CD8-positive, alpha-beta memory T cell (primary cell): ENCODE results near the gene STRIP1. TPM values are rescaled to one million over a fixed set of nuclear protein-coding genes. Genes with fewer than 3 reads are reported as not detected.

ENCODE experiments used
- CTCF ChIA-PET: fragments of 350-600 bp; sonication (Branson Sonifier 250); formaldehyde crosslinking; loops from one replicate; lab custom pipeline; 2021; ENCODE audit warnings: antibody characterized with exemption; lab: Charles Lee
- POLR2A ChIA-PET: fragments of 350-600 bp; sonication (Branson Sonifier 250); formaldehyde crosslinking; loops from one replicate; lab custom pipeline; 2021; ENCODE audit warnings: antibody characterized with exemption; lab: Charles Lee
- DNase-seq, 5 donors: peaks; one replicate each; pipeline versions ENCODE4 v3.0.0 to v3.0.0-alpha.2; 2020 to 2022; ENCODE audit warnings: mixed read lengths in 1 of 5
- H3K27ac ChIP-seq: one replicate; pipeline ENCODE4 v1.7.0; 2013; ENCODE audit warnings: low read depth, mild to moderate bottlenecking, low read length, moderate library complexity
- H3K27me3 ChIP-seq: 2 replicates; pipeline ENCODE4 v1.7.0; 2013; ENCODE audit warnings: low read length, mild to moderate bottlenecking; ENCODE audit not compliant: insufficient read depth, poor library complexity, severe bottlenecking
- H3K36me3 ChIP-seq: 2 replicates; pipeline ENCODE4 v1.7.0; 2013; ENCODE audit warnings: mild to moderate bottlenecking, low read length, moderate library complexity; ENCODE audit not compliant: insufficient read depth
- H3K4me1 ChIP-seq: 2 replicates; pipeline ENCODE4 v1.7.0; 2013; ENCODE audit warnings: mild to moderate bottlenecking, low read length, moderate library complexity; ENCODE audit not compliant: insufficient read depth
- H3K4me3 ChIP-seq: 2 replicates; pipeline ENCODE4 v1.7.0; 2013; ENCODE audit warnings: mild to moderate bottlenecking, low read length
- H3K9me3 ChIP-seq: 2 replicates; pipeline ENCODE4 v1.7.0; 2013; ENCODE audit warnings: mild to moderate bottlenecking, low read length
- H3K27ac Mint-ChIP-seq, 8 donors: one replicate each; pipeline ENCODE4 v1.8.0; 2020 to 2021; ENCODE audit warnings: mixed read lengths in 8 of 8, mild to moderate bottlenecking in 6 of 8, inconsistent platforms in 3 of 8, moderate library complexity in 3 of 8
- H3K27me3 Mint-ChIP-seq, 2 donors: one replicate each; pipeline ENCODE4 v1.8.0; 2020 to 2021; ENCODE audit warnings: mixed read lengths in 2 of 2, mild to moderate bottlenecking in 1 of 2, moderate library complexity in 1 of 2
- H3K36me3 Mint-ChIP-seq, 3 donors: one replicate each; pipeline ENCODE4 v1.8.0; 2020 to 2021; ENCODE audit warnings: mixed read lengths in 3 of 3, inconsistent platforms in 1 of 3, mild to moderate bottlenecking in 1 of 3
- H3K4me1 Mint-ChIP-seq, 3 donors: one replicate each; pipeline ENCODE4 v1.8.0; 2020 to 2021; ENCODE audit warnings: mixed read lengths in 3 of 3, inconsistent platforms in 1 of 3, mild to moderate bottlenecking in 1 of 3
- H3K4me3 Mint-ChIP-seq, 7 donors: one replicate each; pipeline ENCODE4 v1.8.0; 2020 to 2021; ENCODE audit warnings: mixed read lengths in 7 of 7, mild to moderate bottlenecking in 6 of 7, moderate library complexity in 4 of 7, inconsistent platforms in 2 of 7
- H3K9me3 Mint-ChIP-seq, 5 donors: one replicate each; pipeline ENCODE4 v1.8.0; 2020 to 2022; ENCODE audit warnings: mixed read lengths in 5 of 5, mild to moderate bottlenecking in 3 of 5, moderate library complexity in 2 of 5, inconsistent platforms in 1 of 5
- polyA plus RNA-seq: library from polyadenylated mRNA; unstranded; fragments of 300-500 nt; fragmentation: Illumina TruSeq; gene quantifications from one replicate; pipeline ENCODE4 v1.2.3, GENCODE V29; 2021
- total RNA-seq, 2 experiments: library from RNA; stranded (reverse); gene quantifications; one replicate each; pipeline ENCODE4 v1.2.3, GENCODE V29; 2021

The STRIP1 gene
- total and polyA plus RNA-seq, 3 experiments from 2014 or later, result 27.7 to 37.3 (median 35.1) TPM

- H3K27ac Mint-ChIP-seq, result no peak overlapping the region
- no peaks in the 10 kb centered on the region for H3K36me3 Mint-ChIP-seq
- H3K27me3 Mint-ChIP-seq, result peaks cover 51 to 55% of the 10 kb centered on the region in 2 donors
- Histone ChIP-seq H3K36me3 (no peaks in the 10 kb centered on the region), H3K27ac (no peak overlapping the region), H3K27me3 (peaks cover 37% of the 10 kb centered on the region), H3K9me3 (no peaks in the 10 kb centered on the region), H3K4me1 (peaks cover 20% of the 10 kb centered on the region), H3K4me3 (no peak overlapping the region)
- CTCF ChIA-PET, result interaction anchor here (1.1 to 1.5 kb wide), 4 partner anchors 8 to 38 kb away, joined by 3 to 7 read pairs (median 4); no protein-coding TSS in a partner anchor
- POLR2A ChIA-PET, result no interaction called here
- H3K4me1 Mint-ChIP-seq, result peaks cover 6 to 29% (median 7%) of the 10 kb centered on the region in 3 donors
- peak overlapping the region; percentile 18 to 86 (median 63) for H3K4me3 Mint-ChIP-seq
- DNase-seq, result peak in 1 of 5 donors; percentile 9
- H3K9me3 Mint-ChIP-seq, result no peaks in the 10 kb centered on the region
Observed at GRCh38 chr1:110067893-110068645, 33.6 kb downstream of the STRIP1 start.

- Mint-ChIP-seq H3K4me1 (peaks cover 6 to 29% (median 7%) of the 10 kb centered on the region in 3 donors), H3K4me3 (peak overlapping the region; percentile 18 to 86 (median 59))
- H3K4me3 ChIP-seq, result no peak overlapping the region
Observed at GRCh38 chr1:110068646-110069403, 34.4 kb downstream of the STRIP1 start.

GRCh38 chr1:110069404-110070281, 35.2 kb downstream of the STRIP1 start:
- H3K27ac Mint-ChIP-seq, result no peak overlapping the region
- Histone ChIP-seq H3K36me3 (no peaks in the 10 kb centered on the region), H3K27ac (no peak overlapping the region), H3K4me3 (no peak overlapping the region), H3K9me3 (no peaks in the 10 kb centered on the region), H3K4me1 (peaks cover 20% of the 10 kb centered on the region), H3K27me3 (peaks cover 37% of the 10 kb centered on the region)
- peaks cover 57 to 68% of the 10 kb centered on the region in 2 donors for H3K27me3 Mint-ChIP-seq
- CTCF ChIA-PET, result interaction anchor here (1.2 kb wide), 1 partner anchor 9 kb away, joined by 7 read pairs; no protein-coding TSS in a partner anchor
- no peaks in the 10 kb centered on the region for H3K36me3 Mint-ChIP-seq
- POLR2A ChIA-PET, result no interaction called here
- peak in 1 of 5 donors; percentile 8 for DNase-seq
- H3K9me3 Mint-ChIP-seq, result no peaks in the 10 kb centered on the region
- H3K4me1 Mint-ChIP-seq, result peaks cover 6 to 29% (median 7%) of the 10 kb centered on the region in 3 donors
- H3K4me3 Mint-ChIP-seq, result peak overlapping the region in 5 of 7 donors; percentile 33 to 61 (median 49)

More at GRCh38 chr1:110068646-110069403, 34.4 kb downstream of the STRIP1 start:
- Histone ChIP-seq H3K36me3 (no peaks in the 10 kb centered on the region), H3K27me3 (peaks cover 37% of the 10 kb centered on the region), H3K9me3 (no peaks in the 10 kb centered on the region), H3K27ac (no peak overlapping the region), H3K4me1 (peaks cover 20% of the 10 kb centered on the region)
- Mint-ChIP-seq H3K9me3 (no peaks in the 10 kb centered on the region), H3K27ac (peak overlapping the region in 1 of 8 donors; percentile 63), H3K27me3 (peaks cover 55 to 60% of the 10 kb centered on the region in 2 donors), H3K36me3 (no peaks in the 10 kb centered on the region)
- peak in 3 of 5 donors; percentile 13 to 31 (median 30) for DNase-seq
- ChIA-PET POLR2A (no interaction called here), CTCF (interaction anchor here (1.2 to 1.5 kb wide), 2 partner anchors 8 to 37 kb away, joined by 3 to 7 read pairs; no protein-coding TSS in a partner anchor)

- no peaks in the 10 kb centered on the region for H3K36me3 ChIP-seq
- ChIA-PET CTCF (interaction anchor here (2.3 kb wide), 1 partner anchor 10 kb away, joined by 9 read pairs; no protein-coding TSS in a partner anchor), POLR2A (no interaction called here)
- no peak for DNase-seq
- Mint-ChIP-seq H3K27ac (no peak overlapping the region), H3K9me3 (no peaks in the 10 kb centered on the region), H3K4me3 (peak overlapping the region in 2 of 7 donors; percentile 41 to 49), H3K4me1 (peaks cover 6 to 29% (median 7%) of the 10 kb centered on the region in 3 donors), H3K27me3 (peaks cover 54 to 68% of the 10 kb centered on the region in 2 donors), H3K36me3 (no peaks in the 10 kb centered on the region)
- H3K4me3 ChIP-seq, result no peak overlapping the region
- no peaks in the 10 kb centered on the region for H3K9me3 ChIP-seq
- H3K27me3 ChIP-seq, result peaks cover 37% of the 10 kb centered on the region
- H3K4me1 ChIP-seq, result peaks cover 20% of the 10 kb centered on the region
- H3K27ac ChIP-seq, result no peak overlapping the region
Observed at GRCh38 chr1:110070282-110070669, 35.9 kb downstream of the STRIP1 start.

GRCh38 chr1:110070671-110071242, 36.3 kb downstream of the STRIP1 start, which contains the start of gene ALX3:
Gene ALX3 (minus strand): TSS chr1:110070672. CDS start chr1:110070612, 60 bp downstream.
- no peak within 1 kb of the TSS for H3K4me3 ChIP-seq
- Mint-ChIP-seq H3K4me1 (peaks cover 6 to 29% (median 7%) of the 10 kb centered on the region in 3 donors), H3K4me3 (peak within 1 kb of the TSS in 5 of 7 donors; percentile 33 to 78 (median 49)), H3K27me3 (peaks cover 51 to 70% of the 10 kb centered on the region in 2 donors), H3K27ac (no peak within 1 kb of the TSS), H3K9me3 (no peaks in the 10 kb centered on the region), H3K36me3 (no peaks in the 10 kb centered on the region)
- no peak within 1 kb of the TSS for H3K27ac ChIP-seq
- CTCF ChIA-PET, result interaction anchor here (1.0 to 2.3 kb wide), 3 partner anchors 10 to 17 kb away, joined by 3 to 9 read pairs (median 6); no protein-coding TSS in a partner anchor
- H3K9me3 ChIP-seq, result no peaks in the 10 kb centered on the region
- POLR2A ChIA-PET, result no interaction called here
- no peaks in the 10 kb centered on the region for H3K36me3 ChIP-seq
- DNase-seq, result no peak
- peaks cover 40% of the 10 kb centered on the region for H3K27me3 ChIP-seq
- H3K4me1 ChIP-seq, result peaks cover 20% of the 10 kb centered on the region

- no peaks in the 10 kb centered on the region for H3K36me3 Mint-ChIP-seq
- H3K4me3 Mint-ChIP-seq, result no peak overlapping the region
- ChIA-PET POLR2A (no interaction called here), CTCF (interaction anchor here (1.0 to 1.8 kb wide), 2 partner anchors 13 to 14 kb away, joined by 3 to 5 read pairs; no protein-coding TSS in a partner anchor)
- Histone ChIP-seq H3K27me3 (peaks cover 24% of the 10 kb centered on the region), H3K9me3 (no peaks in the 10 kb centered on the region), H3K36me3 (no peaks in the 10 kb centered on the region), H3K27ac (no peak overlapping the region), H3K4me1 (peaks cover 10% of the 10 kb centered on the region), H3K4me3 (no peak overlapping the region)
- H3K27ac Mint-ChIP-seq, result no peak overlapping the region
- no peak for DNase-seq
- H3K9me3 Mint-ChIP-seq, result no peaks in the 10 kb centered on the region
- peaks cover 0 to 13% (median 2%) of the 10 kb centered on the region in 3 donors for H3K4me1 Mint-ChIP-seq
- peaks cover 40 to 59% of the 10 kb centered on the region in 2 donors for H3K27me3 Mint-ChIP-seq
Observed at GRCh38 chr1:110074166-110074565, 39.7 kb downstream of the STRIP1 start.
